GM12878 (cell line): ENCODE results near the gene TOGARAM1.

Experiments used
- CTCF ChIP-seq, 3 experiments: IDR thresholded peaks in 2 of 3; conservative IDR thresholded peaks in 1 of 3; 2 replicates each; pipeline ENCODE4 v1.5.1; 2011; ENCODE audit warnings: low read depth in 3 of 3, low read length in 3 of 3, mild to moderate bottlenecking in 3 of 3, control low read depth in 2 of 3, moderate library complexity in 2 of 3, inconsistent platforms in 1 of 3, mixed read lengths in 1 of 3; ENCODE audit not compliant: control insufficient read depth in 2 of 3, insufficient read depth in 1 of 3; ENCODE audit errors: extremely low read depth in 1 of 3
- EGR1 ChIP-seq, 2 experiments: IDR thresholded peaks; 1 replicate in 1 of 2; 2 replicates in 1 of 2; pipeline ENCODE4 v1.6.1; 2011 to 2012; ENCODE audit warnings: low read depth in 2 of 2, low read length in 2 of 2, borderline replicate concordance in 1 of 2, mild to moderate bottlenecking in 1 of 2, moderate library complexity in 1 of 2
- EP300 ChIP-seq, 2 experiments: fragments of 150-350 bp in 1 of 2; IDR thresholded peaks; 2 replicates each; pipeline ENCODE4 v1.6.1; 2011 to 2012; ENCODE audit warnings: low read depth in 2 of 2, low read length in 2 of 2, borderline replicate concordance in 1 of 2, improper control_type of control experiment in 1 of 2, inconsistent platforms in 1 of 2; ENCODE audit not compliant: control insufficient read depth in 1 of 2
- FOXK2 ChIP-seq: fragments of 450-650 bp; IDR thresholded peaks from 2 replicates; pipeline ENCODE4 v1.6.1; 2017; ENCODE audit warnings: mild to moderate bottlenecking, moderate library complexity
- HDAC2 ChIP-seq: fragments of 200-600 bp; sonication (generic); IDR thresholded peaks from 2 replicates; pipeline ENCODE4 v1.6.1; 2017
- HDAC6 ChIP-seq: fragments of 200-600 bp; sonication (generic); IDR thresholded peaks from one replicate; pipeline ENCODE4 v1.8.0; 2017; ENCODE audit warnings: antibody characterized with exemption; ENCODE audit not compliant: unreplicated experiment
- JUNB ChIP-seq: IDR thresholded peaks from 2 replicates; pipeline ENCODE4 v1.6.1; 2016; ENCODE audit warnings: antibody characterized with exemption, mild to moderate bottlenecking
- JUND ChIP-seq: IDR thresholded peaks from 2 replicates; pipeline ENCODE4 v1.6.1; 2012; ENCODE audit warnings: low read depth, mild to moderate bottlenecking, low read length, improper control_type of control experiment, moderate library complexity
- KDM1A ChIP-seq: fragments of 200-600 bp; sonication (generic); IDR thresholded peaks from 2 replicates; pipeline ENCODE4 v1.6.1; 2016; ENCODE audit warnings: borderline replicate concordance
- RAD51 ChIP-seq: fragments of 450-650 bp; IDR thresholded peaks from 2 replicates; pipeline ENCODE4 v1.6.1; 2016; ENCODE audit warnings: moderate library complexity, mild to moderate bottlenecking, inconsistent platforms
- TAF1 ChIP-seq: IDR thresholded peaks from 2 replicates; pipeline ENCODE4 v1.6.1; 2011; ENCODE audit warnings: mild to moderate bottlenecking, low read depth, low read length, borderline replicate concordance
- TCF7 ChIP-seq: IDR thresholded peaks from 2 replicates; pipeline ENCODE4 v1.6.1; 2014; ENCODE audit warnings: antibody characterized with exemption, borderline replicate concordance
- ZBTB33 ChIP-seq: fragments of 450-650 bp; IDR thresholded peaks from 2 replicates; pipeline ENCODE4 v1.6.1; 2017; ENCODE audit warnings: mild to moderate bottlenecking
- ZNF592 ChIP-seq: fragments of 450-650 bp; IDR thresholded peaks from 2 replicates; pipeline ENCODE4 v1.6.1; 2017; ENCODE audit warnings: mild to moderate bottlenecking, moderate library complexity

DNA sequence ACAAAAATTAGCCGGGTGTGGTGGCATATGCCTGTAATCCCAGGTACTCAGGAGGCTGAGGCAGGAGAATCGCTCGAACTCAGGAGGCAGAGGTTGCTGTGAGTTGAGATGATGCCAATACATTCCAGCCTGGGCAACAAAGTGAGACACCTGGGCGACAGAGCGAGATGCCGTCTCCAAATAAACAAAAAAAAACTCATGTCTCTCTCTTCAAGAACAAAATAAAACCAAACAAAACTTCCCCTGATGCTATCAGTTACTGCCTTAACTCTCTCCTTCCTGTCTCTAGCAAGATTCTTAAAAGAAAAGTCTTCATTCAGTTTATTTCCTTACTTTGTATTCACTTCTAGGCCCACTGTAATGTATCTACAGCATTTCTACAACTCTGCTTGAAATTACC, 21.0 kb upstream of the TOGARAM1 start:
- no peak for TF ChIP-seq CTCF (IDR thresholded peaks at IDR 0.05 in 2 of 3, conservative IDR thresholded peaks at IDR 0.05 in 1 of 3; ENCODE audit: control insufficient read depth in 2 of 3, extremely low read depth in 1 of 3, insufficient read depth in 1 of 3, low read depth in 3 of 3, low read length in 3 of 3)
- no peak for TF ChIP-seq EGR1 (IDR thresholded peaks at IDR 0.05; ENCODE audit: borderline replicate concordance in 1 of 2, low read depth in 2 of 2, low read length in 2 of 2)
- TF ChIP-seq HDAC6, result no peak
- TF ChIP-seq ZNF592, result no peak
- no peak for TF ChIP-seq JUND
- no peak for TF ChIP-seq ZBTB33
- TF ChIP-seq TAF1, result no peak
- TF ChIP-seq EP300 (IDR thresholded peaks at IDR 0.05; ENCODE audit: borderline replicate concordance in 1 of 2, control insufficient read depth in 1 of 2, low read depth in 2 of 2, low read length in 2 of 2), result no peak
- no peak for TF ChIP-seq TCF7
- TF ChIP-seq HDAC2, result no peak
- TF ChIP-seq RAD51, result no peak
- no peak for TF ChIP-seq JUNB
- TF ChIP-seq KDM1A, result no peak
- no peak for TF ChIP-seq FOXK2
